ENCODE data around the gene PTTG1. TPM values are rescaled to one million over a fixed set of nuclear protein-coding genes. Genes with fewer than 3 reads are reported as not detected.
"Not testable (repeated sequence)": the region's sequence is repeated elsewhere in the genome, so short reads cannot be mapped to it uniquely, and the experiment has no call there.

Gene PTTG1
- total and polyA plus RNA-seq, 12 donors, result 0.32 to 17.5 (median 1.7) TPM; not detected in 1

- TF ChIP-seq, protein P1, sequence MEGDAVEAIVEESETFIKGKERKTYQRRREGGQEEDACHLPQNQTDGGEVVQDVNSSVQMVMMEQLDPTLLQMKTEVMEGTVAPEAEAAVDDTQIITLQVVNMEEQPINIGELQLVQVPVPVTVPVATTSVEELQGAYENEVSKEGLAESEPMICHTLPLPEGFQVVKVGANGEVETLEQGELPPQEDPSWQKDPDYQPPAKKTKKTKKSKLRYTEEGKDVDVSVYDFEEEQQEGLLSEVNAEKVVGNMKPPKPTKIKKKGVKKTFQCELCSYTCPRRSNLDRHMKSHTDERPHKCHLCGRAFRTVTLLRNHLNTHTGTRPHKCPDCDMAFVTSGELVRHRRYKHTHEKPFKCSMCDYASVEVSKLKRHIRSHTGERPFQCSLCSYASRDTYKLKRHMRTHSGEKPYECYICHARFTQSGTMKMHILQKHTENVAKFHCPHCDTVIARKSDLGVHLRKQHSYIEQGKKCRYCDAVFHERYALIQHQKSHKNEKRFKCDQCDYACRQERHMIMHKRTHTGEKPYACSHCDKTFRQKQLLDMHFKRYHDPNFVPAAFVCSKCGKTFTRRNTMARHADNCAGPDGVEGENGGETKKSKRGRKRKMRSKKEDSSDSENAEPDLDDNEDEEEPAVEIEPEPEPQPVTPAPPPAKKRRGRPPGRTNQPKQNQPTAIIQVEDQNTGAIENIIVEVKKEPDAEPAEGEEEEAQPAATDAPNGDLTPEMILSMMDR (IDR thresholded peaks at IDR 0.05), result no peak
- no peaks in the 10 kb centered on the region for H3K4me1 ChIP-seq
- H3K27ac ChIP-seq, result no peak overlapping the region
- H3K27me3 ChIP-seq, result peaks cover 0 to 7% (median 0%) of the 10 kb centered on the region in 7 donors
- H3K36me3 ChIP-seq, result peaks cover 0 to 17% (median 0%) of the 10 kb centered on the region in 9 donors
- ATAC-seq, result no peak
- intact Hi-C loops (cut with DNase I), result no loop called here
- no peaks in the 10 kb centered on the region for H3K9me3 ChIP-seq
- no peak overlapping the region for H3K4me3 ChIP-seq
- no peak for DNase-seq
- 87 to 91% methylated on average over 7 of the region's 7 CpGs for WGBS, 2 donors
Observed at GRCh38 chr5:160432787-160433186, 11.1 kb downstream of the PTTG1 start.

GRCh38 chr5:160434022-160434531 is 12.4 kb downstream of the PTTG1 start:
- WGBS, 2 donors, result 71 to 74% methylated on average over 9 of the region's 9 CpGs
- no peak for ATAC-seq

DNA sequence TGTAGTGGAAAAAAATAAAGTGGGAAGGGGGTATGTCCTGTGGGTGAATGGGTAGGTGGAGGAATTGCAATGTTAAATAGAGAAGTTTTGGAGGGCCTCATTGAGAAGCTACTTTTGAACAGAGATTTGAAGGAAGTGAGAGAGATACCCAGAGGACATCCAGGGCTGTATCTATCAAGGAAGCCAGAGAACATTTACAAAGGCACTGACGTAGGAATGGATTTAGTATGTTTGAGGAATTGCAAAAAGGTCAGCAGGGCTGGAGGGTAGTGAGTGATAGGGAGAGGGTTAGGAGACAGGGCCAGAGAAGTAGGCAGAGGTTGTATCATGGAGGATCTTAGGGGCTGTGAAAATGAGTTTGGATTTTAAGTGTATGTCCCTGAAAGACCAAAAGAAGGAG is 13.9 kb downstream of the PTTG1 start:
- intact Hi-C loops (cut with DNase I), result loop anchor here in 1 of 10 donors (5.0 kb wide), 1 partner anchor 72 kb away; no protein-coding TSS in a partner anchor
- no peaks in the 10 kb centered on the region for H3K9me3 ChIP-seq
- no peaks in the 10 kb centered on the region for H3K36me3 ChIP-seq
- peaks cover 0 to 16% (median 6%) of the 10 kb centered on the region in 9 donors for H3K4me1 ChIP-seq
- H3K27ac ChIP-seq, result no peak overlapping the region
- ATAC-seq (no peak), DNase-seq (no peak)
- peaks cover 0 to 7% (median 0%) of the 10 kb centered on the region in 7 donors for H3K27me3 ChIP-seq
- H3K4me3 ChIP-seq, result no peak overlapping the region
- TF ChIP-seq, protein P1 (IDR thresholded peaks at IDR 0.05), result no peak
- WGBS, 2 donors, result 71 to 81% methylated on average over 1 of the region's 1 CpG

More at GRCh38 chr5:160434022-160434531, 12.4 kb downstream of the PTTG1 start:
- H3K4me3 ChIP-seq, result no peak overlapping the region
- H3K9me3 ChIP-seq, result no peaks in the 10 kb centered on the region
- peaks cover 0 to 7% (median 0%) of the 10 kb centered on the region in 7 donors for H3K27me3 ChIP-seq
- no peak for DNase-seq
- no peak overlapping the region for H3K27ac ChIP-seq
- TF ChIP-seq, protein P1 (IDR thresholded peaks at IDR 0.05), result no peak
- intact Hi-C loops (cut with DNase I), result no loop called here
- H3K36me3 ChIP-seq, result peaks cover 0 to 4% (median 0%) of the 10 kb centered on the region in 9 donors
- peaks cover 0 to 10% (median 6%) of the 10 kb centered on the region in 9 donors for H3K4me1 ChIP-seq

DNA sequence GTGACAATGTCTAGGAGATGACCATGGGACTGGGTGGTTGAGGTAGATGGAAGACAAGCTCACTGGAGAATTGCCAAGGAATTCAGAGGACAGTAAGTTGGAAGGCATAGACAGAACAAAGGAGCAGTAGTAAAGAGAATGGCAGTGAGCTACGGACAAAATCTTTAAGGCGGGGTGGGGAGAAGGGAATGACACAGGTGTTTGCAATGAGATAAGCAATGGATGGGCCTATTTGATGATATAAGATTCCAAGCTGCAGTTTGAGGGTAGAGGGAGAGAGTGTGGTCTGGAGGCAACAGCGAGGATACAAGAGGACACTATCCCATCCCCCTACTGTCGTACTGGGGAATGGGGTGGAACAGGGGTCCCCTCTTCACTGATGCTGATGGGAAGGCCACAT is 14.4 kb downstream of the PTTG1 start:
- intact Hi-C loops (cut with DNase I), result loop anchor here in 1 of 10 donors (5.0 kb wide), 1 partner anchor 71 kb away; no protein-coding TSS in a partner anchor
- Histone ChIP-seq H3K27ac (no peak overlapping the region), H3K36me3 (no peaks in the 10 kb centered on the region), H3K4me3 (no peak overlapping the region), H3K27me3 (peaks cover 0 to 7% (median 0%) of the 10 kb centered on the region in 7 donors), H3K9me3 (no peaks in the 10 kb centered on the region), H3K4me1 (peaks cover 0 to 20% (median 6%) of the 10 kb centered on the region in 9 donors)
- ATAC-seq (no peak), DNase-seq (no peak)
- 89 to 95% methylated on average over 4 of the region's 4 CpGs for WGBS, 2 donors
- TF ChIP-seq, protein P1 (IDR thresholded peaks at IDR 0.05), result no peak

DNA sequence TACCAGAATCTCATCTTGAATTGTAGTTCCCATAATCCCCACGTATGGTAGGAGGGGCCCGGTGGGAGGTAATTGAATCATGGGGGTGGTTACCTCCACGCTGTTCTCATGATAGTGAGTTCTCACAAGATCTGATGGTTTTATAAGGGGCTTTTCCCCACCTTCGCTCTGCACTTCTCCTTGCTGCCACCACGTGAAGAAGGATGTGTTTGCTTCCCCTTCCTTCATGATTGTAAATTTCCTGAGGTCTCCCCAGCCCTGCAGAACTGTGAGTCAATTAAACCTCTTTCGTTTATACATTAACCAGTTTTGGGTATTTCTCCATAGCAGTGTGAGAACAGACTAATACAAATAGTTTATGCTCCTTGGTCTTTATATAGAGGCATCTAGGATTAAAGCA is 15.0 kb downstream of the PTTG1 start:
- not testable (repeated sequence) for DNase-seq, H3K36me3 ChIP-seq, H3K4me3 ChIP-seq, H3K27me3 ChIP-seq, H3K27ac ChIP-seq, ATAC-seq, H3K9me3 ChIP-seq
- 42 to 55% methylated on average over 6 of the region's 6 CpGs for WGBS, 2 donors
- H3K4me1 ChIP-seq, result peaks cover 0 to 26% (median 6%) of the 10 kb centered on the region in 9 donors
- intact Hi-C loops (cut with DNase I), result loop anchor here in 1 of 10 donors (5.0 kb wide), 1 partner anchor 71 kb away; no protein-coding TSS in a partner anchor

Data from heart right ventricle (tissue), 16 donors.